ENCODE results near the gene ZNF415.

ZNF415 gene

GRCh38 chr19:53132141-53132991 lies at the start of gene ZNF415:
ZNF415 (minus strand) TSS chr19:53132910; CDS start chr19:53122676, 10,234 bp downstream.
- peak within 1 kb of the TSS; percentile 47 for H3K4me3 ChIP-seq (ENCODE audit: low read depth, low read length)
- in situ Hi-C loops (cut with HindIII; ENCODE audit: low sequenced_read_pairs) = no loop called here
- peak; percentile 2 for DNase-seq (ENCODE audit: low read depth)
- no peak for TF ChIP-seq CTCF (IDR thresholded peaks at IDR 0.05; ENCODE audit: low read depth, low read length, missing control alignments)

- in situ Hi-C loops (cut with HindIII; ENCODE audit: low sequenced_read_pairs) = no loop called here
- no peak for DNase-seq (ENCODE audit: low read depth)
- H3K4me3 ChIP-seq (ENCODE audit: low read depth, low read length) = no peak overlapping the region
- TF ChIP-seq CTCF (IDR thresholded peaks at IDR 0.05; ENCODE audit: low read depth, low read length, missing control alignments) = no peak
Observed at GRCh38 chr19:53182202-53182601, 49.5 kb upstream of the ZNF415 start.

GRCh38 chr19:53177986-53178385 lies 45.3 kb upstream of the ZNF415 start:
- in situ Hi-C loops (cut with HindIII; ENCODE audit: low sequenced_read_pairs) = no loop called here
- TF ChIP-seq CTCF (IDR thresholded peaks at IDR 0.05; ENCODE audit: low read depth, low read length, missing control alignments) = no peak
- H3K4me3 ChIP-seq (ENCODE audit: low read depth, low read length) = no peak overlapping the region
- DNase-seq (ENCODE audit: low read depth) = no peak

GRCh38 chr19:53172889-53173288 lies 40.2 kb upstream of the ZNF415 start:
- DNase-seq (ENCODE audit: low read depth) = no peak
- no peak overlapping the region for H3K4me3 ChIP-seq (ENCODE audit: low read depth, low read length)
- TF ChIP-seq CTCF (IDR thresholded peaks at IDR 0.05; ENCODE audit: low read depth, low read length, missing control alignments) = no peak
- in situ Hi-C loops (cut with HindIII; ENCODE audit: low sequenced_read_pairs) = no loop called here

GRCh38 chr19:53165691-53166091 lies 33.0 kb upstream of the ZNF415 start:
- no peak overlapping the region for H3K4me3 ChIP-seq (ENCODE audit: low read depth, low read length)
- in situ Hi-C loops (cut with HindIII; ENCODE audit: low sequenced_read_pairs) = no loop called here
- TF ChIP-seq CTCF (IDR thresholded peaks at IDR 0.05; ENCODE audit: low read depth, low read length, missing control alignments) = no peak
- no peak for DNase-seq (ENCODE audit: low read depth)

- DNase-seq (ENCODE audit: low read depth) = no peak
- TF ChIP-seq CTCF (IDR thresholded peaks at IDR 0.05; ENCODE audit: low read depth, low read length, missing control alignments) = no peak
- H3K4me3 ChIP-seq (ENCODE audit: low read depth, low read length) = no peak overlapping the region
- in situ Hi-C loops (cut with HindIII; ENCODE audit: low sequenced_read_pairs) = no loop called here
Observed at GRCh38 chr19:53161123-53161522, 28.4 kb upstream of the ZNF415 start.
